ENCODE results near the gene RHEB. TPM values are rescaled to one million over a fixed set of nuclear protein-coding genes. Genes with fewer than 3 reads are reported as not detected.

The RHEB gene
- total RNA-seq: 10 to 100 TPM; 58.7 to 62.7 TPM

- no peaks in the 10 kb centered on the region for H3K9me3 Mint-ChIP-seq
Observed at GRCh38 chr7:151519765-151520418, at the start of gene RHEB. Gene RHEB, minus strand, starts transcription at chr7:151519895. Its CDS starts 384 bp downstream, at chr7:151519511.

GRCh38 chr7:151566897-151567320 is 47.2 kb upstream of the RHEB start:
- Mint-ChIP-seq H3K27ac (no peak overlapping the region), H3K27me3 (ENCODE audit: low read depth) (no peaks in the 10 kb centered on the region), H3K4me1 (ENCODE audit: low read depth) (no peaks in the 10 kb centered on the region), H3K9me3 (no peaks in the 10 kb centered on the region), H3K36me3 (ENCODE audit: low read depth) (peaks cover 3% of the 10 kb centered on the region), H3K4me3 (no peak overlapping the region)
- intact Hi-C loops (cut with micrococcal nuclease): no loop called here
- CTCF ChIA-PET: interaction anchor here (0.6 to 2.5 kb wide), 2 partner anchors 192 to 735 kb away, joined by 4 to 9 read pairs; no protein-coding TSS in a partner anchor
- DNase-seq: no peak

More at GRCh38 chr7:151519765-151520418, at the start of gene RHEB:
- H3K36me3 Mint-ChIP-seq (ENCODE audit: low read depth): peaks cover 12% of the 10 kb centered on the region
- peaks cover 38% of the 10 kb centered on the region for H3K4me1 Mint-ChIP-seq (ENCODE audit: low read depth)
- peak within 1 kb of the TSS; percentile 98 for H3K27ac Mint-ChIP-seq
- intact Hi-C loops (cut with micrococcal nuclease): loop anchor here (1.0 to 10.0 kb wide), 10 partner anchors 49 to 943 kb away; partner anchors contain the start of genes ABCF2, GALNT11 and PRKAG2
- no peaks in the 10 kb centered on the region for H3K27me3 Mint-ChIP-seq (ENCODE audit: low read depth)
- peak; percentile 99 for DNase-seq
- peak within 1 kb of the TSS; percentile 98 for H3K4me3 Mint-ChIP-seq
- CTCF ChIA-PET: interaction anchor here (1.4 kb wide), 2 partner anchors 112 to 263 kb away, joined by 3 to 5 read pairs; no protein-coding TSS in a partner anchor

GRCh38 chr7:151565541-151565940 is 45.8 kb upstream of the RHEB start:
- Mint-ChIP-seq H3K27ac (no peak overlapping the region), H3K36me3 (ENCODE audit: low read depth) (peaks cover 3% of the 10 kb centered on the region), H3K4me3 (no peak overlapping the region), H3K27me3 (ENCODE audit: low read depth) (no peaks in the 10 kb centered on the region), H3K9me3 (no peaks in the 10 kb centered on the region), H3K4me1 (ENCODE audit: low read depth) (peaks cover 2% of the 10 kb centered on the region)
- intact Hi-C loops (cut with micrococcal nuclease): no loop called here
- no peak for DNase-seq
- CTCF ChIA-PET: interaction anchor here (2.5 kb wide), 1 partner anchor 194 kb away, joined by 9 read pairs; no protein-coding TSS in a partner anchor

- CTCF ChIA-PET: no interaction called here
- no peaks in the 10 kb centered on the region for H3K9me3 Mint-ChIP-seq
- H3K27ac Mint-ChIP-seq: peak overlapping the region; percentile 81
- peak overlapping the region; percentile 31 for H3K4me3 Mint-ChIP-seq
- DNase-seq: no peak
- no peaks in the 10 kb centered on the region for H3K27me3 Mint-ChIP-seq (ENCODE audit: low read depth)
- intact Hi-C loops (cut with micrococcal nuclease): no loop called here
- H3K4me1 Mint-ChIP-seq (ENCODE audit: low read depth): peaks cover 14% of the 10 kb centered on the region
- peaks cover 10% of the 10 kb centered on the region for H3K36me3 Mint-ChIP-seq (ENCODE audit: low read depth)
Observed at GRCh38 chr7:151560243-151560642, 40.5 kb upstream of the RHEB start.

GRCh38 chr7:151559557-151560183 is 40.0 kb upstream of the RHEB start:
- intact Hi-C loops (cut with micrococcal nuclease): no loop called here
- Mint-ChIP-seq H3K9me3 (no peaks in the 10 kb centered on the region), H3K36me3 (ENCODE audit: low read depth) (peaks cover 10% of the 10 kb centered on the region), H3K27me3 (ENCODE audit: low read depth) (no peaks in the 10 kb centered on the region), H3K27ac (peak overlapping the region; percentile 81), H3K4me3 (peak overlapping the region; percentile 31), H3K4me1 (ENCODE audit: low read depth) (peaks cover 14% of the 10 kb centered on the region)
- CTCF ChIA-PET: no interaction called here
- no peak for DNase-seq

GRCh38 chr7:151558575-151558974 is 38.9 kb upstream of the RHEB start:
- Mint-ChIP-seq H3K9me3 (no peaks in the 10 kb centered on the region), H3K27ac (peak overlapping the region; percentile 50), H3K36me3 (ENCODE audit: low read depth) (peaks cover 10% of the 10 kb centered on the region), H3K27me3 (ENCODE audit: low read depth) (no peaks in the 10 kb centered on the region), H3K4me1 (ENCODE audit: low read depth) (peaks cover 14% of the 10 kb centered on the region), H3K4me3 (no peak overlapping the region)
- DNase-seq: no peak
- CTCF ChIA-PET: no interaction called here
- intact Hi-C loops (cut with micrococcal nuclease): no loop called here

GRCh38 chr7:151556592-151556991 is 36.9 kb upstream of the RHEB start:
- DNase-seq: no peak
- CTCF ChIA-PET: no interaction called here
- Mint-ChIP-seq H3K36me3 (ENCODE audit: low read depth) (peaks cover 10% of the 10 kb centered on the region), H3K9me3 (no peaks in the 10 kb centered on the region), H3K27ac (no peak overlapping the region), H3K4me1 (ENCODE audit: low read depth) (peaks cover 14% of the 10 kb centered on the region), H3K27me3 (ENCODE audit: low read depth) (no peaks in the 10 kb centered on the region), H3K4me3 (no peak overlapping the region)
- intact Hi-C loops (cut with micrococcal nuclease): no loop called here

- H3K4me1 Mint-ChIP-seq (ENCODE audit: low read depth): peaks cover 4% of the 10 kb centered on the region
- no peak overlapping the region for H3K27ac Mint-ChIP-seq
- intact Hi-C loops (cut with micrococcal nuclease): no loop called here
- no peaks in the 10 kb centered on the region for H3K9me3 Mint-ChIP-seq
- H3K4me3 Mint-ChIP-seq: no peak overlapping the region
- no peak for DNase-seq
- H3K27me3 Mint-ChIP-seq (ENCODE audit: low read depth): peaks cover 1% of the 10 kb centered on the region
- CTCF ChIA-PET: no interaction called here
- peaks cover 3% of the 10 kb centered on the region for H3K36me3 Mint-ChIP-seq (ENCODE audit: low read depth)
Observed at GRCh38 chr7:151553356-151553755, 33.7 kb upstream of the RHEB start.

- Mint-ChIP-seq H3K4me3 (no peak overlapping the region), H3K4me1 (ENCODE audit: low read depth) (peaks cover 4% of the 10 kb centered on the region)
Observed at GRCh38 chr7:151552352-151553028, 32.8 kb upstream of the RHEB start.

GRCh38 chr7:151551820-151552219 is 32.1 kb upstream of the RHEB start:
- H3K27me3 Mint-ChIP-seq (ENCODE audit: low read depth): peaks cover 2% of the 10 kb centered on the region
- intact Hi-C loops (cut with micrococcal nuclease): no loop called here
- CTCF ChIA-PET: no interaction called here
- H3K27ac Mint-ChIP-seq: no peak overlapping the region
- H3K4me1 Mint-ChIP-seq (ENCODE audit: low read depth): peaks cover 4% of the 10 kb centered on the region
- no peaks in the 10 kb centered on the region for H3K9me3 Mint-ChIP-seq
- no peak overlapping the region for H3K4me3 Mint-ChIP-seq
- DNase-seq: no peak
- peaks cover 3% of the 10 kb centered on the region for H3K36me3 Mint-ChIP-seq (ENCODE audit: low read depth)

More at GRCh38 chr7:151552352-151553028, 32.8 kb upstream of the RHEB start:
- no peak for DNase-seq
- no peaks in the 10 kb centered on the region for H3K9me3 Mint-ChIP-seq
- peaks cover 3% of the 10 kb centered on the region for H3K36me3 Mint-ChIP-seq (ENCODE audit: low read depth)
- CTCF ChIA-PET: interaction anchor here (0.5 to 0.6 kb wide), 2 partner anchors 18 to 170 kb away, joined by 3 to 4 read pairs; no protein-coding TSS in a partner anchor
- intact Hi-C loops (cut with micrococcal nuclease): no loop called here
- no peak overlapping the region for H3K27ac Mint-ChIP-seq
- H3K27me3 Mint-ChIP-seq (ENCODE audit: low read depth): peaks cover 2% of the 10 kb centered on the region

GRCh38 chr7:151550656-151551286 is 31.1 kb upstream of the RHEB start:
- CTCF ChIA-PET: no interaction called here
- H3K27ac Mint-ChIP-seq: no peak overlapping the region
- no peak overlapping the region for H3K4me3 Mint-ChIP-seq
- H3K9me3 Mint-ChIP-seq: no peaks in the 10 kb centered on the region
- H3K36me3 Mint-ChIP-seq (ENCODE audit: low read depth): no peaks in the 10 kb centered on the region
- intact Hi-C loops (cut with micrococcal nuclease): no loop called here
- DNase-seq: no peak
- peaks cover 4% of the 10 kb centered on the region for H3K4me1 Mint-ChIP-seq (ENCODE audit: low read depth)
- H3K27me3 Mint-ChIP-seq (ENCODE audit: low read depth): peaks cover 2% of the 10 kb centered on the region

- no peaks in the 10 kb centered on the region for H3K36me3 Mint-ChIP-seq (ENCODE audit: low read depth)
- intact Hi-C loops (cut with micrococcal nuclease): no loop called here
- H3K4me1 Mint-ChIP-seq (ENCODE audit: low read depth): peaks cover 4% of the 10 kb centered on the region
- H3K27me3 Mint-ChIP-seq (ENCODE audit: low read depth): peaks cover 2% of the 10 kb centered on the region
- H3K4me3 Mint-ChIP-seq: no peak overlapping the region
- no peak overlapping the region for H3K27ac Mint-ChIP-seq
- no peak for DNase-seq
- CTCF ChIA-PET: interaction anchor here (0.7 kb wide), 1 partner anchor 423 kb away, joined by 4 read pairs; no protein-coding TSS in a partner anchor
- H3K9me3 Mint-ChIP-seq: no peaks in the 10 kb centered on the region
Observed at GRCh38 chr7:151549644-151550043, 29.9 kb upstream of the RHEB start.
